ENCODE data around the gene CALM1.

CALM1 gene

DNA sequence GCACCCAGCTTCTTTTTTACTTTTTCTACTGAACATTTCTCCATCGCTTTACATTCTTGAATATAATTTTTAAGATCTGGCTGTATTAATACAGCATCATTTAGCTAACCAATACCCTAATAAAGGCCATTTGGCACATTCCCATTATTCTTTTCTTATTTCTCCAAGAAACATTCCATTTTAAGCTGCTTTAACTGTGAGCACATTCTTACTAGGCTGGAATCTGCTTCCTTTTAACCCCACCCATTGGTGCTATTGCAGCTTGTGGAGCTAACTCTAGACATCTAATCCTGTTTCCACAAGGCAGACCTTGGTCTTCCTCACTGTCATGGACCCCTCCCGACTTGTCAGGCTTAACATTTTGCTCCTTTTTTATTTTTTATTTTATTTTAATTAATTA is 15.2 kb downstream of the CALM1 start:
- DNase-seq = no peak

DNA sequence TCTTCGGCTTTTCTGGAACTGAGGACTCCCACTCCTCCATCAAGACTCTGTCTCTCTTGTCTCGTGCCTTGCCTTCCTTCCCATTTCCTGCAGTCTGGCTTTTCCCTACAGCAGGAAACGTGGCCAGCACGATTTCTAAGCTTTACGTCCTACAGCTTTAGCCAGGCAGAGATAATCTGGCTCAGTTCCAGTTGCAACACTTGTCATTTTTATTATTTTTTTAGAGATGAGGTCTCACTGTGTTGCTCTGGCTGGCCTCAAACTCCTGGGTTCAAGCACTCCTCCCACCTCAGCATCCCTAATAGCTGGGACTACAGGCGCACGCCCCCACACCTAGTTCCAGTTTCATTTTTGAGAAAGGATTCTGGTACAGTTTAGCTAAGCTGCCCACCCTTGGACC is 19.9 kb downstream of the CALM1 start:
- no peak for DNase-seq

- DNase-seq = no peak
These were observed 21.2 kb downstream of the CALM1 start for GRCh38 chr14:90418053-90418452.

GRCh38 chr14:90419200-90419599 is 22.4 kb downstream of the CALM1 start:
- DNase-seq = peak; percentile 75

DNA sequence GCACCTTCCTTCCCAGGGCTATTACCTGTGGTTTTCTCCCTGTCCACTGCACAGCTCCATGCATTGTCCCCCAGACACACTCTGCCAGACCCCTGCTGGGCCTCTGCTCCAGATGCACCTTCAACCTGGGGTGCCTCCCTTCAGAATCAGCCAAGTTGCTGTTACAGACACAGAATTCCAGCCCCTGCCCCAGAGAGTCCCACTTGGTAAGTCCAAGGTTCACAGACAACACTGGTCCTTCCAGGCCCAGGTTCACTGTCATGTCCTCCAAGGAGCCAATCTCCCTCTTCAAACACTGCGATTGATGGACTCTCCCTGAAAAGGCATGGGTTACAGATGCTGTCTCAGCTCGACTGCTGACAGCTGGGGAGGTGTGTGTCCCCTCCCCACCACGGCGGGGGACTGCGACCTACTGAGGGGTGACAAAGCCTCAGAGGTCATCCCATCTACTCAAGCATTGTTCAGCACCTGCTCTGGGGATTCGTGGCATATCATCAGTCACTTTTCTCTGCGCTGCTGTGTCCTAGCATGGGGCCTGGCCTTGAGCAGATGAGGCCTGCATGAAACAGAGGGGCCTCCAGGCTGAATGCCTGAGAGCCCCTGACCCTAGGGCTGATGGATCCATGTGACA is 24.3 kb downstream of the CALM1 start:
- peak; percentile 29 for DNase-seq

DNA sequence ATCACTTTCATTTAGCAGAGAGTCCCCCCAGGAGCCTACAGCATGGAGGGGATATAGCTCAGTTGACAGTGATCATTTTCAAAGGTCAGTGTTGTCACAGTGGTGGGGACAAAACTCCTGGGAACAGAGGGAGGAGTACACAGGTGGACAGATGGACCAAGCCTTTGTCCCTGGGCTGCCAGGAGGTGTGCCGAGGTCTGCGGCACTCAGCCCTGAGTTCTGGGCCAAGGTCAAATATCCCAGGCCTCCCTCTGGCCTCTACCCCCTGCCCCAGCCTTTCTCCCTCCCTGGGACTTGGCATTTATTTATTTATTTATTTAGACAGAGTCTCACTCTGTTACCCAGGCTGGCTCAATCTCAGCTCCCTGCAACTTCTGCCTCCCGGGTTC is 24.8 kb downstream of the CALM1 start:
- no peak for DNase-seq

- no peak for DNase-seq
These were observed 26.3 kb downstream of the CALM1 start for GRCh38 chr14:90423166-90423565.

DNA sequence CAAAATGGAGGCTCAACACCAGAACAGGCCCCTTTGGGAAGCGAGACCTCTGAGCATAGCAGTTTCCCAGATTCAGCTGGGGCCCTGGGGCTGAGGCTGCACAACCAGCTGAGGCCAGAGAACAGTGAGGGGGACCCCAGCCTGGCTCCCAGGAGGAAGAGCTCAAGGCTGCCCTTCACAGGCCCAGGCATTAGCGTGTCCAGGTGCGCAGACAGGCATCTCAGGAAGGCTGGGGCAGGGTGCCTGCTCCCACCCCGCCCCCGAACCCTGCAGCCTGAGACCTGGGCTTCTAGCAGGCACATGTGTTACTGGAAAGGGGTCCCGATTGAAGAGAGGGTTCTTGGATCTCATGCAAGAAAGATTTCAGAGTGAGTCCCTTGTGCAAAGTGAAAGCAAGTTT is 27.2 kb downstream of the CALM1 start:
- peak; percentile 21 for DNase-seq

- DNase-seq = peak; percentile 43
These were observed 28.0 kb downstream of the CALM1 start for GRCh38 chr14:90424686-90425372.

GRCh38 chr14:90425373-90425879 is 28.6 kb downstream of the CALM1 start:
- no peak for DNase-seq

DNA sequence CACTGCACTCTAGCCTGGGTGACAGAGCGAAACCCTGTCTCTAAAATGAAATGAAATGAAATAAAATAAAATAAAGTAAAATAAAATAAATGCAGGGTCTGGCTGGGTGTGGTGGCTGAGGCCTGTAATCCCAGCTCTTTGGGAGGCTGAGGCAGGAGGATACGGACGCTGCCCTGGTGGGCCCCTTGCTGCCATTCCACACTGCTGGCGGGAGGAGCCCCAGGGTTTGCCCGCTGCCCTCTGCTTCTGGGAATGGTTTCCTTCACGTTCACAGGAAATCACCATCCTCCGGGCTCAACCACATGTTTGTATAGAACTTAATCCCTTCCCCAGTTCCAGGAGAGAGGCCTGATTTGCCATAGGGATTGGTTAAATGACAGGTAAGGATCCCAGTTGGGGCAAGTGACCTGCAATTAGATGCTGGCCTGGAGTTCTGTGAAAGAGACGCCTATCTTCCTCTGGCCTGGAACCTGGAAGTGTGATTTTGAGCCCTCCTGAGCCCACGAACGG is 29.3 kb downstream of the CALM1 start:
- DNase-seq = no peak

- no peak for DNase-seq
These were observed 29.8 kb downstream of the CALM1 start for GRCh38 chr14:90426663-90427062.

DNA sequence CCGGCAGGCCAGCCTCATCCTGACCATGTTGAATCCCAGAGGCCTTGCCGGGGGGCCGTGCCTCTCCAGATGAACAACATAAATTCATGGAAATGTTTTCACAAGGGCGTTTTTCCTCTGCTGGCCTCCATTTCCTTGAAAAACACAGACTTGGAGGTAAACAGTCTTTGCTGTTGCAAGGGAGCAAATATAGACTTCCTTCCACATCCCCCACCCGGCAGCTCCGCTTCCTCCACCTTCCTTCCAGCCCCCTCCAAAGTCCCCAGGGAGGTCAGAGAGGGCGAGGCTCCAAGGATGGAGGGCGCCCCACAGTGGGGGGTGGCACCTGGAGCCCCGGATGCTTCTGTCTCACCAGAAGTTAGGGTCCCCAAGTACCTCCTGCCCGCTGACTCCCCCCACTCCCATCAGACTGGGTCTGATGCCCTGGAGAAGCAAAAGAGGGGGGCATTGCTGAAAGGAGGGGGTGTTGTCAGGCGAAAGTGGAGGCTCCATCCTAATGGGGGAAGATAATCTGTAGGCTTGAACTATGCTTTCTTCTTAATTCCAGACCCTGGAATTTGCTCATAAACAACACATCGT is 31.1 kb downstream of the CALM1 start:
- no peak for DNase-seq

- DNase-seq = no peak
These were observed 31.8 kb downstream of the CALM1 start for GRCh38 chr14:90428676-90429075.

- no peak for DNase-seq
These were observed 32.4 kb downstream of the CALM1 start for GRCh38 chr14:90429236-90429635.

DNA sequence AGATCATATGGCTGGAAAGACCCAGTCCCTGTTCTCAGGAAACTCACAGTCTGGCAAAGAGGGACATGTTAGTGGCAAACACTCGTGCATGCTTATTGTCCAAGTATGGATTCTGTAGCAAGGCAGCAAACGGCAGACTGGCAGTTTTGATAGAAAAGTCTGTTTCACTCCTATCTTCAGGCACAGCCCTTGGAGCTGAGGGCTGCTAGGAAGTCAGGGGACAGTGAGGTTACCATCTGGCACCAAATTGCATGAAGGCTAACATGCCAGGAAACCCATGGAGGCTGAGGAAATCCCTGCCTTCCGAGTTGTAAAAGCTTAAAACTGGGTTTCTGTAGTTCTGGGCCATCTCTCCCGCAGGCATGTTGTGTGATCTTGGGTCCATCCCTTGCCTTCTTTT is 32.9 kb downstream of the CALM1 start:
- DNase-seq = no peak

DNA sequence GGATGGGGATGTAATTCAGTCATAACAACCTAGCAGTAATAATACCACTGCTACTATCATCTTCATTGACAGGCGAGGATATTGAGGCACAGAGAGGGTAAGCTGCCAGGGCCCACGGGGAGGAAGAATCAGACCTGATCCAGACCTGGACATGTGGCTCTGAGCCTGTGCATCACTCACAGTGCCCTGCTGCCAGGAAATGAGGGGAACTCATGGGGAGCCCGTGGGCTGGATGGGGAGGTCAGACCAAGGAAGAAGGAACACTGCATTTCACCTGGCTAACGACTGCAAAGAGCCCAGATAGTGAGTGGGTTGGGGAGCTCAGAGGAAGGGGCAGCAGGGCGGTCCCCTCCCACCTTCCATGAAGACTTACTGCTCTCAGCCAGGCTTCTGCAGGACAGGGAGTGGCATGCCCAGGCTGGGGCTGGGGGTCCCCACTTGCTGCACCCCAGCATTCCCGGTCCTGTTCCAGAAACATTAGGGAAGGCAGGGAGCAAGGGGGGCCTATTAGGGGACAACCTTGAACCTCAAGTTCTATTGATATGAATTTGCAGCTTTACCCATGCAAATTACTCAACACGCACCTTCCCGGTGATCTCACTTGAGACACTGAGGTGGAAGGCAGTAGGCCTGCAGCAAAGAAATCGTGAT is 37.7 kb downstream of the CALM1 start:
- DNase-seq = no peak

DNA sequence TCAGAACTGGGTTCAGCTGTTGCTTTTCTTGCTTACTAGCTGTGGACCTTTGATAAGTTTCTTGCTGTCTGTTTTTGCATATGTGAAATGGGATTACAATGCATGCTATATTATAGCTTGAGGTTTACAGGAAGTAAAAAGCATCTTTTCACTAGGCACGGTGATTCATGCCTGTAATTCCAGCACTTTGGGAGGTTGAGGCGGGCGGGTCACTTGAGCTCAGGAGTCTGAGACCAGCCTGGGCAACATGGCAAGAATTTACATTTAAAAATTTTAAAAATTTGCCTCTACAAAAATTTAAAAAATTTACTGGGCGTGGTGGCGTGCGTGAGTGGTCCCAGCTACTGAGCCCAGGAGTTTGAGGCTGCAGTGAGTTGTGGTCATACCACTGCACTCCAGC is 42.0 kb downstream of the CALM1 start:
- no peak for DNase-seq

DNA sequence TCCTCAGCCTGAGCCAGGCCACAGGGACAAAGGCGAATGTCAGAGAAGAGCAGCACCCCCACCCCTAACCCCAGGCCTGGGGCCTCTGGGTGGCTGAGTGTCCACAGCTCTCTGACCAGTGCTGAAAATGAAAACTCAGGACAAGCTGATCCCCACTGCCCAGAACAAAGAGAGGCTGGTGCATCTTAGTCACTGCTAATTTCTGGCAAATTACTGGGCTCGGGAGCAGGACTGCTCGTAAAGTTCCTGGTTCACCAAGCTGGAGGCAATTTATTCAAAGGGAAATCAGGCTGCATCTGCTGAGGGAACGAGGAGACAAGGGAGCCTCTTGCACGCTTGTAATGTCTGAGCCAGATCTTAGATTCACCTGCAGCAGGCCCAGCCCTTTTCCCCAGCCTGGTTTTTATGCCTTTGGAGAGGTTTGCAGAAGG is 43.2 kb downstream of the CALM1 start:
- DNase-seq = no peak

GRCh38 chr14:90440592-90440991 is 43.8 kb downstream of the CALM1 start:
- no peak for DNase-seq

DNA sequence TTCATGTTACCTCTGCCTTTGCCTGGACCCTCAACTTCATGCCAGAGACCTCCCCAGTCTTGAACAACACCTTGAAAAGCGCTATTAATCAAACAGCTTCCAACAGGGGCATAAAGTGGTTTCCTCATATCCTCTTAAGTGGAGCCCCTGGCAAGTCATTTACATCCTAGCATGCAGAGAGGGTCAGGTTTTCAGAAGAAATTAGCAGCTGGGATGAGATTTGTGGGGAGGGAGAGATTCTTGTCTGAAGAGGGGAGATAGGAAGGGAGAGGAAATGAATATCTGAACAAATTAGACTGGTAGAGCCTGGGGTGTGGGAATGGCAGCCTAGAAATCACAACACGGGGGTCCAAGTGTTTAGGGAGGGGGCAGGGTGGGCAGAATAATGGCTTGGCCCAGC is 45.6 kb downstream of the CALM1 start:
- no peak for DNase-seq

DNA sequence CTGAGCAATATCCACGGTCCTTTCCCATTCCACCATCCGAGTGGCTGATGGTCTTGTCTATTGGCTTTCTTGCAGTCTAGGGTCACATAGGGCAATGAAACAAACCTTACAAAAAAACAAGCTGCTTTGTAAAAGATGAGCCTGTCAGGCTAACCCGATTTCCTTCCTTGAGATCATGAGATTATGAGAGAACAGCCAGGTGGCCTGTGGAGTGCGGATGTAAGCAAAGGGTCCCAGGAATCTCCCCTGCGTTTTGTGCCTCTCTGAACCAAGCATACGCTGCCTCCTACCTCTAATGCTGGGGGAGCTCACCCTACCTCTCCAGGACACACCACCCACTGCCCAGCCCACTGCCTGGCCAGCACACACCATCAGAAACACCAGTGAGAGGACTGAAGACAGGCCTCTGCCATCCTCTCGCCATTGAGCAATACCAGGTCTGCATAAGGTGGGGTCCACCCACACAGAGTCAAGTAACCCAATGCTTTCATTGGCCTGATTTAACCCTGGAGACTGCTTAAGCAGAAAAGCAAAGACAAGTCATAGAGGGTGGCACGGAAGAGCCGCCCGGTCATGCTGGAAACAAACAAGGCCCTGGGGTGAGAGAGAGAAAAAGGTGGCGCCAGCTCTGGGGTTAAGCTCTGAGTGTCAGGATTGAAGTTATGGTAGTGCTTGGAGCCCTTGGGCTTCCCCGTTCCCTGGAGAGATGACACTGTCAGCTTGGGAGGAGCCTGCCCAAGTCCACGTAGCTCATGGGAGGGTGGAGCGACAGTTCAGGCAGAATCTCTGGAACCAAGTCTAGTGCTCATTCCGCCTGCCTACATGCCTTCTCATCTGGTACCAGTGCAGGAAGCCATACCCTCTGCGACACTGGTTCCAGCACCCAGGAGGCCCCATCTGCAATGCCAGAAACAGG is 46.6 kb downstream of the CALM1 start:
- DNase-seq = no peak
